Astrocyte (in vitro differentiated cells and primary cell): Measurements from ENCODE around the gene TAF7. TPM values are rescaled to one million over a fixed set of nuclear protein-coding genes. Genes with fewer than 3 reads are reported as not detected.

Source experiments
- DNase-seq: peaks from one replicate; pipeline ENCODE4 v3.0.0-alpha.2; 2010; ENCODE audit warnings: low read depth
- FAIRE-seq: peaks from 2 replicates; lab custom pipeline; 2011; peaks lifted over from hg19 to GRCh38; lab: Jason Lieb, UNC
- H2AFZ ChIP-seq: 2 replicates; pipeline ENCODE4 v1.6.0; 2012; ENCODE audit warnings: low read depth, low read length, inconsistent platforms
- H3K27ac ChIP-seq: 2 replicates; pipeline ENCODE4 v1.5.1; 2011; ENCODE audit warnings: low read depth, low read length, inconsistent platforms
- H3K27me3 ChIP-seq: 2 replicates; pipeline ENCODE4 v1.6.0; 2011; ENCODE audit warnings: low read length, inconsistent platforms; ENCODE audit not compliant: insufficient read depth
- H3K36me3 ChIP-seq: 2 replicates; pipeline ENCODE4 v1.5.1; 2011; ENCODE audit warnings: low read length, inconsistent platforms; ENCODE audit not compliant: insufficient read depth
- H3K4me1 ChIP-seq: 2 replicates; pipeline ENCODE4 v1.5.1; 2011; ENCODE audit warnings: low read length, inconsistent platforms; ENCODE audit not compliant: insufficient read depth
- H3K4me2 ChIP-seq: 2 replicates; pipeline ENCODE4 v1.6.0; 2012; ENCODE audit warnings: low read length, inconsistent platforms
- H3K4me3 ChIP-seq: 2 replicates; pipeline ENCODE4 v1.5.1; 2011; ENCODE audit warnings: low read depth, mild to moderate bottlenecking, low read length, inconsistent platforms; ENCODE audit not compliant: insufficient read depth
- H3K79me2 ChIP-seq: 2 replicates; pipeline ENCODE4 v1.6.0; 2012; ENCODE audit warnings: mild to moderate bottlenecking, low read length, inconsistent platforms; ENCODE audit not compliant: insufficient read depth
- H3K9ac ChIP-seq: 2 replicates; pipeline ENCODE4 v1.6.0; 2012; ENCODE audit warnings: mild to moderate bottlenecking, low read length, inconsistent platforms
- H3K9me3 ChIP-seq: 2 replicates; pipeline ENCODE4 v1.5.1; 2012; ENCODE audit warnings: low read depth, mild to moderate bottlenecking, low read length, inconsistent platforms; ENCODE audit not compliant: insufficient read depth
- H4K20me1 ChIP-seq: 2 replicates; pipeline ENCODE4 v1.6.0; 2012; ENCODE audit warnings: low read length, inconsistent platforms; ENCODE audit not compliant: insufficient read depth
- H3K27ac Mint-ChIP-seq: one replicate; pipeline ENCODE4 v1.8.0; 2021; ENCODE audit warnings: mild to moderate bottlenecking, mixed read lengths; ENCODE audit not compliant: unreplicated experiment
- H3K27me3 Mint-ChIP-seq: one replicate; pipeline ENCODE4 v1.8.0; 2021; ENCODE audit warnings: low read depth, mixed read lengths; ENCODE audit not compliant: unreplicated experiment
- H3K36me3 Mint-ChIP-seq: one replicate; pipeline ENCODE4 v1.8.0; 2021; ENCODE audit warnings: low read depth, mixed read lengths; ENCODE audit not compliant: unreplicated experiment
- H3K4me1 Mint-ChIP-seq: one replicate; pipeline ENCODE4 v1.8.0; 2021; ENCODE audit warnings: low read depth, mixed read lengths; ENCODE audit not compliant: unreplicated experiment
- H3K4me3 Mint-ChIP-seq: one replicate; pipeline ENCODE4 v1.8.0; 2021; ENCODE audit warnings: mild to moderate bottlenecking, moderate library complexity, mixed read lengths; ENCODE audit not compliant: unreplicated experiment
- H3K9me3 Mint-ChIP-seq: one replicate; pipeline ENCODE4 v1.8.0; 2021; ENCODE audit warnings: mild to moderate bottlenecking, mixed read lengths; ENCODE audit not compliant: unreplicated experiment
- CTCF ChIP-seq: IDR thresholded peaks from 2 replicates; pipeline ENCODE4 v1.5.1; 2011; ENCODE audit warnings: low read depth, mild to moderate bottlenecking, inconsistent platforms, low read length, moderate library complexity; ENCODE audit not compliant: insufficient read depth
- EZH2 ChIP-seq: IDR thresholded peaks from 2 replicates; pipeline ENCODE4 v1.6.1; 2012; ENCODE audit warnings: mild to moderate bottlenecking, low read length, inconsistent platforms; ENCODE audit not compliant: insufficient read depth
- total RNA-seq: library from RNA; stranded (reverse); gene quantifications from 2 replicates; pipeline ENCODE4 v1.2.1, GENCODE V29; 2021

TAF7 gene
- total RNA-seq, 1 donor from 2014 or later, result 102 TPM

DNA sequence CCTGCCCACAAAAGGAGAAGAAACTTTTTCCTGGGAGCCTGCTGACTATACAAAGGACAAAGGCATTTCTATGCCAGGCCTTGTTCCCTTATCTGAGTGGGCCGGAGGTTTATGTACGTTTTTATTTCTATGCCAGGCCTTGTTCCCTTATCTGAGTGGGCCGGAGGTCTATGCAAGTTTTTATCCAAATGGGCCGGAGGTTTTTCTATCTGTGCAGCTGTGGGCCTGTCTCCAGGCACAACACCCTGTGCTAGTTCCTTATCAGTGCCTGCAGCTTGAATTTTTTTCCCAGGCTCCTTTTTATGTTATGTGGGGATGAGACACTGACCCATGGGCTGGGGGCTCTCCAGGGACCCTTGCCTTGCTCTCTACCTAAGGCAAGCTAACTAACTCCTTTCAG lies 22.2 kb downstream of the TAF7 start:
- no peaks in the 10 kb centered on the region for H3K79me2 ChIP-seq
- no peak overlapping the region for H3K4me2 ChIP-seq
- no peaks in the 10 kb centered on the region for H3K36me3 ChIP-seq
- DNase-seq (no peak), FAIRE-seq (no peak)
- no peaks in the 10 kb centered on the region for H3K4me1 ChIP-seq
- H2AFZ ChIP-seq, result no peak overlapping the region
- no peak overlapping the region for H3K9ac ChIP-seq
- peaks cover 21% of the 10 kb centered on the region for H3K36me3 Mint-ChIP-seq
- H3K27ac Mint-ChIP-seq, result peak overlapping the region; percentile 9
- peaks cover 10% of the 10 kb centered on the region for H3K4me1 Mint-ChIP-seq
- peaks cover 32% of the 10 kb centered on the region for H3K9me3 Mint-ChIP-seq
- no peak overlapping the region for H3K27ac ChIP-seq
- no peaks in the 10 kb centered on the region for H4K20me1 ChIP-seq
- H3K27me3 Mint-ChIP-seq, result no peaks in the 10 kb centered on the region
- H3K4me3 ChIP-seq, result no peak overlapping the region
- no peaks in the 10 kb centered on the region for H3K27me3 ChIP-seq
- H3K4me3 Mint-ChIP-seq, result peak overlapping the region; percentile 3
- peaks cover 8% of the 10 kb centered on the region for H3K9me3 ChIP-seq
- TF ChIP-seq CTCF (no peak), EZH2 (no peak)

GRCh38 chr5:141272906-141273305 lies 47.7 kb downstream of the TAF7 start:
- Histone ChIP-seq H3K4me3 (no peak overlapping the region), H3K79me2 (no peaks in the 10 kb centered on the region), H2AFZ (no peak overlapping the region), H3K27ac (no peak overlapping the region), H4K20me1 (no peaks in the 10 kb centered on the region), H3K4me1 (no peaks in the 10 kb centered on the region), H3K9ac (no peak overlapping the region), H3K36me3 (no peaks in the 10 kb centered on the region), H3K27me3 (no peaks in the 10 kb centered on the region), H3K4me2 (no peak overlapping the region), H3K9me3 (peaks cover 8% of the 10 kb centered on the region)
- no peaks in the 10 kb centered on the region for H3K4me1 Mint-ChIP-seq
- no peak for FAIRE-seq
- H3K27ac Mint-ChIP-seq, result no peak overlapping the region
- H3K36me3 Mint-ChIP-seq, result peaks cover 26% of the 10 kb centered on the region
- H3K27me3 Mint-ChIP-seq, result no peaks in the 10 kb centered on the region
- no peak for TF ChIP-seq EZH2
- TF ChIP-seq CTCF, result no peak
- H3K9me3 Mint-ChIP-seq, result peaks cover 30% of the 10 kb centered on the region
- DNase-seq, result no peak
- H3K4me3 Mint-ChIP-seq, result no peak overlapping the region

DNA sequence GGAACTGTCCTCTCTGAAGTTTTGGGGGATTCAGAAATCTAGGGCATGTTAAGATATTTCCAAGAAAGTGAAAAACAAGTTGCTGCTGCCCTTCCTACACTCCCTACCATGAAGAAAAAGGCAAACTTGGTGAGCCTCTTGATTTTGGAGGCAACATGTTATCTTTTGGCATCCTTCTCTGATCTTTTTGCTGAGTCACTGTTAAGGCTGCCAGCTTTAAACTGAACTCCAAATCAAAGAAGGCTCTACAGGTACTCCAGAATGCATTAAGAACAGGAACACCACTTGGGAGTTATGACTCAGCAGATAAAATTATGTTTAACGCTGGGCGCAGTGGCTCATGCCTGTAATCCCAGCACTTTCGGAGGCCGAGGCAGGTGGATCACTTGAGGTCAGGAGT lies 51.4 kb downstream of the TAF7 start:
- peaks cover 42% of the 10 kb centered on the region for H3K9me3 Mint-ChIP-seq

More for the DNA sequence above, 51.4 kb downstream of the TAF7 start:
- peaks cover 27% of the 10 kb centered on the region for H3K36me3 Mint-ChIP-seq
- TF ChIP-seq EZH2, result no peak
- no peak for TF ChIP-seq CTCF
- Histone ChIP-seq H3K36me3 (no peaks in the 10 kb centered on the region), H3K4me1 (no peaks in the 10 kb centered on the region), H4K20me1 (no peaks in the 10 kb centered on the region), H3K27me3 (no peaks in the 10 kb centered on the region), H3K27ac (no peak overlapping the region), H3K4me2 (no peak overlapping the region), H3K4me3 (no peak overlapping the region), H3K9me3 (peaks cover 16% of the 10 kb centered on the region), H2AFZ (no peak overlapping the region), H3K9ac (no peak overlapping the region), H3K79me2 (no peaks in the 10 kb centered on the region)
- no peaks in the 10 kb centered on the region for H3K27me3 Mint-ChIP-seq
- DNase-seq, result no peak
- H3K27ac Mint-ChIP-seq, result no peak overlapping the region
- H3K4me3 Mint-ChIP-seq, result no peak overlapping the region
- no peak for FAIRE-seq
- H3K4me1 Mint-ChIP-seq, result no peaks in the 10 kb centered on the region

Other genes starting within 250 kb of the TAF7 start
- 44.3 and 50.7 TPM in 2 replicates for gene PCDHB2, start 226.2 kb downstream of the TAF7 start, total RNA-seq
- 3.6 and 3.9 TPM in 2 replicates for gene PCDHB3, start 220.3 kb downstream of the TAF7 start, total RNA-seq
- 1.0 and 1.1 TPM in 2 replicates for gene PCDHB4, start 199.0 kb downstream of the TAF7 start, total RNA-seq
- 8.7 and 9.7 TPM in 2 replicates for gene PCDHB5, start 185.6 kb downstream of the TAF7 start, total RNA-seq
- gene PCDHB6, start 170.7 kb downstream of the TAF7 start, total RNA-seq, result 0.50 and 0.70 TPM in 2 replicates
- gene PCDHB7, start 148.1 kb downstream of the TAF7 start, total RNA-seq, result 0.79 and 1.0 TPM in 2 replicates
- gene PCDHB8, start 143.0 kb downstream of the TAF7 start, total RNA-seq, result 4.9 and 5.3 TPM in 2 replicates
- gene PCDHB16, start 138.4 kb downstream of the TAF7 start, total RNA-seq, result 3.2 and 4.4 TPM in 2 replicates
- 3.6 and 5.3 TPM in 2 replicates for gene PCDHB9, start 133.6 kb downstream of the TAF7 start, total RNA-seq
- gene PCDHB10, start 128.4 kb downstream of the TAF7 start, total RNA-seq, result 6.4 and 7.0 TPM in 2 replicates
- gene PCDHB11, start 121.2 kb downstream of the TAF7 start, total RNA-seq, result 2.1 TPM in 2 replicates
- gene PCDHB12, start 112.1 kb downstream of the TAF7 start, total RNA-seq, result 0.87 and 1.2 TPM in 2 replicates
- gene PCDHB13, start 106.9 kb downstream of the TAF7 start, total RNA-seq, result 3.3 TPM in 2 replicates
- 5.6 and 6.4 TPM in 2 replicates for gene PCDHB14, start 97.4 kb downstream of the TAF7 start, total RNA-seq
- gene PCDHB15, start 75.4 kb downstream of the TAF7 start, total RNA-seq, result 1.3 and 1.6 TPM in 2 replicates
- 0.19 and 0.25 TPM in 2 replicates for gene SLC25A2, start 16.7 kb downstream of the TAF7 start, total RNA-seq
- gene PCDHGA1, start 9.7 kb upstream of the TAF7 start, total RNA-seq, result 0.17 and 0.27 TPM in 2 replicates
- gene PCDHGA2, start 18.0 kb upstream of the TAF7 start, total RNA-seq, result 0.14 and 0.17 TPM in 2 replicates
- 0.14 and 0.17 TPM in 2 replicates for gene PCDHGA3, start 23.0 kb upstream of the TAF7 start, total RNA-seq
- gene PCDHGB1, start 29.3 kb upstream of the TAF7 start, total RNA-seq, result 1.0 and 1.5 TPM in 2 replicates
- gene PCDHGA4, start 34.2 kb upstream of the TAF7 start, total RNA-seq, result 0.48 and 0.50 TPM in 2 replicates
- 1.4 TPM in 2 replicates for gene PCDHGB2, start 39.2 kb upstream of the TAF7 start, total RNA-seq
- 0.29 and 0.30 TPM in 2 replicates for gene PCDHGA5, start 43.4 kb upstream of the TAF7 start, total RNA-seq
- 0.10 and 0.14 TPM in 2 replicates for gene PCDHGB3, start 49.5 kb upstream of the TAF7 start, total RNA-seq
- gene PCDHGA6, start 53.1 kb upstream of the TAF7 start, total RNA-seq, result 0.22 and 0.41 TPM in 2 replicates
- gene PCDHGA7, start 62.0 kb upstream of the TAF7 start, total RNA-seq, result 0.57 and 0.62 TPM in 2 replicates
- 13.6 and 15.7 TPM in 2 replicates for gene PCDHGB4, start 66.9 kb upstream of the TAF7 start, total RNA-seq
- 1.0 and 1.2 TPM in 2 replicates for gene PCDHGA8, start 71.8 kb upstream of the TAF7 start, total RNA-seq
- gene PCDHGB5, start 77.2 kb upstream of the TAF7 start, total RNA-seq, result 1.1 and 2.1 TPM in 2 replicates
- 0.73 and 0.87 TPM in 2 replicates for gene PCDHGA9, start 82.0 kb upstream of the TAF7 start, total RNA-seq
- gene PCDHGB6, start 87.2 kb upstream of the TAF7 start, total RNA-seq, result 18.4 and 19.9 TPM in 2 replicates
- 34.0 and 41.6 TPM in 2 replicates for gene PCDHGA10, start 92.2 kb upstream of the TAF7 start, total RNA-seq
- 22.4 and 26.1 TPM in 2 replicates for gene PCDHGB7, start 96.9 kb upstream of the TAF7 start, total RNA-seq
- 5.3 and 5.8 TPM in 2 replicates for gene PCDHGA11, start 100.3 kb upstream of the TAF7 start, total RNA-seq
- gene PCDHGA12, start 109.7 kb upstream of the TAF7 start, total RNA-seq, result 1.2 and 1.6 TPM in 2 replicates
- gene PCDHGC3, start 155.2 kb upstream of the TAF7 start, total RNA-seq, result 84.7 and 100.0 TPM in 2 replicates
- 6.6 and 7.4 TPM in 2 replicates for gene PCDHGC4, start 164.2 kb upstream of the TAF7 start, total RNA-seq
- gene PCDHGC5, start 168.3 kb upstream of the TAF7 start, total RNA-seq, result 7.7 and 10.9 TPM in 2 replicates